IPS-15b (cell line): ENCODE measurements around the gene F13A1.

Experiments used
- H3K27me3 ChIP-seq: one replicate; pipeline ENCODE4 v1.6.1; 2013; ENCODE audit warnings: low read length; ENCODE audit not compliant: control insufficient read depth, insufficient read depth
- H3K36me3 ChIP-seq: one replicate; pipeline ENCODE4 v1.6.1; 2013; ENCODE audit warnings: low read length; ENCODE audit not compliant: control insufficient read depth, insufficient read depth
- H3K4me1 ChIP-seq: one replicate; pipeline ENCODE4 v1.6.1; 2013; ENCODE audit warnings: mild to moderate bottlenecking, low read length; ENCODE audit not compliant: control insufficient read depth, insufficient read depth
- H3K4me3 ChIP-seq: one replicate; pipeline ENCODE4 v1.5.1; 2013; ENCODE audit warnings: low read depth, low read length
- H3K9ac ChIP-seq: one replicate; pipeline ENCODE4 v1.6.1; 2013; ENCODE audit warnings: low read depth, mild to moderate bottlenecking, low read length
- H3K9me3 ChIP-seq: one replicate; pipeline ENCODE4 v1.6.1; 2013; ENCODE audit warnings: mild to moderate bottlenecking, low read length; ENCODE audit not compliant: control insufficient read depth, insufficient read depth

The F13A1 gene

GRCh38 chr6:6235786-6236185 lies 84.7 kb downstream of the F13A1 start:
- H3K36me3 ChIP-seq, result no peaks in the 10 kb centered on the region
- no peak overlapping the region for H3K9ac ChIP-seq
- H3K4me1 ChIP-seq, result no peaks in the 10 kb centered on the region
- no peaks in the 10 kb centered on the region for H3K9me3 ChIP-seq
- no peak overlapping the region for H3K4me3 ChIP-seq
- no peaks in the 10 kb centered on the region for H3K27me3 ChIP-seq

GRCh38 chr6:6234963-6235362 lies 85.5 kb downstream of the F13A1 start:
- Histone ChIP-seq H3K4me3 (no peak overlapping the region), H3K36me3 (no peaks in the 10 kb centered on the region), H3K9ac (no peak overlapping the region), H3K9me3 (no peaks in the 10 kb centered on the region), H3K4me1 (peaks cover under 1% of the 10 kb centered on the region), H3K27me3 (no peaks in the 10 kb centered on the region)

GRCh38 chr6:6230286-6230685 lies 90.2 kb downstream of the F13A1 start:
- no peak overlapping the region for H3K9ac ChIP-seq
- no peaks in the 10 kb centered on the region for H3K36me3 ChIP-seq
- no peak overlapping the region for H3K4me3 ChIP-seq
- H3K27me3 ChIP-seq, result no peaks in the 10 kb centered on the region
- H3K9me3 ChIP-seq, result no peaks in the 10 kb centered on the region
- peaks cover 2% of the 10 kb centered on the region for H3K4me1 ChIP-seq

GRCh38 chr6:6227896-6228295 lies 92.6 kb downstream of the F13A1 start:
- Histone ChIP-seq H3K4me3 (no peak overlapping the region), H3K9ac (no peak overlapping the region), H3K9me3 (no peaks in the 10 kb centered on the region), H3K27me3 (no peaks in the 10 kb centered on the region), H3K4me1 (peaks cover 2% of the 10 kb centered on the region), H3K36me3 (no peaks in the 10 kb centered on the region)

GRCh38 chr6:6225885-6226529 lies 94.5 kb downstream of the F13A1 start:
- Histone ChIP-seq H3K4me3 (no peak overlapping the region), H3K36me3 (no peaks in the 10 kb centered on the region), H3K4me1 (peaks cover 2% of the 10 kb centered on the region), H3K9me3 (no peaks in the 10 kb centered on the region), H3K27me3 (no peaks in the 10 kb centered on the region), H3K9ac (no peak overlapping the region)

- no peak overlapping the region for H3K4me3 ChIP-seq
- no peaks in the 10 kb centered on the region for H3K9me3 ChIP-seq
- H3K36me3 ChIP-seq, result no peaks in the 10 kb centered on the region
- H3K4me1 ChIP-seq, result peaks cover 2% of the 10 kb centered on the region
- no peaks in the 10 kb centered on the region for H3K27me3 ChIP-seq
- H3K9ac ChIP-seq, result no peak overlapping the region
These were observed 95.5 kb downstream of the F13A1 start for GRCh38 chr6:6224933-6225486.

- no peak overlapping the region for H3K4me3 ChIP-seq
- no peaks in the 10 kb centered on the region for H3K36me3 ChIP-seq
- no peaks in the 10 kb centered on the region for H3K27me3 ChIP-seq
- H3K4me1 ChIP-seq, result no peaks in the 10 kb centered on the region
- no peaks in the 10 kb centered on the region for H3K9me3 ChIP-seq
- H3K9ac ChIP-seq, result no peak overlapping the region
These were observed 98.5 kb downstream of the F13A1 start for GRCh38 chr6:6221787-6222535.

GRCh38 chr6:6220718-6221117 lies 99.7 kb downstream of the F13A1 start:
- H3K9me3 ChIP-seq, result no peaks in the 10 kb centered on the region
- H3K4me1 ChIP-seq, result no peaks in the 10 kb centered on the region
- no peaks in the 10 kb centered on the region for H3K36me3 ChIP-seq
- H3K27me3 ChIP-seq, result no peaks in the 10 kb centered on the region
- H3K4me3 ChIP-seq, result no peak overlapping the region
- no peak overlapping the region for H3K9ac ChIP-seq

GRCh38 chr6:6219716-6220115 lies 100.7 kb downstream of the F13A1 start:
- Histone ChIP-seq H3K27me3 (no peaks in the 10 kb centered on the region), H3K4me1 (no peaks in the 10 kb centered on the region), H3K9me3 (no peaks in the 10 kb centered on the region), H3K9ac (no peak overlapping the region), H3K36me3 (no peaks in the 10 kb centered on the region), H3K4me3 (no peak overlapping the region)

- no peak overlapping the region for H3K9ac ChIP-seq
- H3K4me1 ChIP-seq, result no peaks in the 10 kb centered on the region
- H3K9me3 ChIP-seq, result no peaks in the 10 kb centered on the region
- no peaks in the 10 kb centered on the region for H3K36me3 ChIP-seq
- no peak overlapping the region for H3K4me3 ChIP-seq
- no peaks in the 10 kb centered on the region for H3K27me3 ChIP-seq
These were observed 101.7 kb downstream of the F13A1 start for GRCh38 chr6:6218759-6219085.

GRCh38 chr6:6217855-6218758 lies 102.4 kb downstream of the F13A1 start:
- Histone ChIP-seq H3K9me3 (no peaks in the 10 kb centered on the region), H3K4me1 (no peaks in the 10 kb centered on the region), H3K4me3 (no peak overlapping the region), H3K36me3 (no peaks in the 10 kb centered on the region), H3K27me3 (no peaks in the 10 kb centered on the region), H3K9ac (no peak overlapping the region)
